ENCODE measurements around the gene CD58. TPM values are rescaled to one million over a fixed set of nuclear protein-coding genes. Genes with fewer than 3 reads are reported as not detected.

The CD58 gene
- total RNA-seq, 1 donor from 2014 or later = 31.0 TPM

DNA sequence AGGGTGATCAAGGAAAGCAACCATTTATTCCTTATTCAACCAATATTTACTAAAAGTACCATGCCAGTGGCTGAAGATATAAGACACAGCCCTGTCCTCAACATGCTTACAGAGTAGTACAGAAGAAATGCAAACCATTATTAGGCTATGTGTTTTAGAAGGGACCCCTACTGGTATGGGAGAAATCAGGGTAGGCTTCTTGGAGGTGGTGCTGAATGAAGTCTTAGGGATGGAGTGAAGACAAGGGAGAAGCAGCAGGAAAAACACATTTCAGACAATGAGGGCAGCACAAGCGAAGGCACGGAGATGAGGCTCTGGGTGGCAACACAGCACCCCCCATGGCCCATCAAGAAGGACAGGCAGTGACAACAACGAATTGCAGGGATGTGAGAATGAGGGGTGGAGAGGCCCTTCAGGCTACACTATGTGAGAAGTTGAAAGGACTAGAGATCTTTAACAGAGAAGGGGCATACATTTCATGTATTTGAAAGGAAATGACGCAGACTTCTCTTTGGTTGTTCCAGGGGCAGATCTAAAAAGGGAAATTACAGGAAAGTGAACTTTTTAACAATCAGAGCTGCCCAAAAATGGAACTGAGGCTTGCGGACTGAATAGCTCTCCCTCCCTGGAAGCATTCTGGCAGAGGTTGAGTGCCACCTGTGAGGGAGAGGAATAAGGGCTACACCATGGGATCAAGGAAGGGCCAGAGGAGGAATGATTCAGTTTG is 16.8 kb upstream of the CD58 start:
- H3K4me1 Mint-ChIP-seq = peaks cover 9% of the 10 kb centered on the region
- no peaks in the 10 kb centered on the region for H3K9me3 Mint-ChIP-seq
- no peak overlapping the region for H3K27ac Mint-ChIP-seq
- no peaks in the 10 kb centered on the region for H3K27me3 Mint-ChIP-seq
- intact Hi-C loops (cut with micrococcal nuclease) = no loop called here
- DNase-seq = no peak
- H3K4me3 Mint-ChIP-seq = no peak overlapping the region
- H3K36me3 Mint-ChIP-seq (ENCODE audit: low read depth) = no peaks in the 10 kb centered on the region

DNA sequence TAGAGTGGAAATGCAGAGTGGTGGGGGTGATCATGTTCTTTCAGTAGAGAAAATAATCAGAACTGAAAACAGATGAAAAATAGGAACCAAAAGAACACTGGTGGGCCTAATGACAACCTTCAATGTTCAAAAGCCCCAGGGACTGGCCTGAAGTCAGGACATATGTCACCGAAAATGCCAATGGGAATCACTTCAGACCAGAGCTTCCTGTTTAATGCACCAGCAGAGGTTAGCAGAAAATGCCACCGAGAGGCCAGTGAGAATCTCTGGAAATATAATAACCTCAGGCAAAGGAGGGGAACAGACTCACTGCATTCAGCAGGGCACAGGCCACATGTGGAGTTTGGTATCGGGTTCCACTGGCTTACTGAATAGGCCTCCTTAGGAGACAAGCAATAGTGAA is 15.9 kb upstream of the CD58 start:
- H3K4me3 Mint-ChIP-seq = no peak overlapping the region
- no peaks in the 10 kb centered on the region for H3K9me3 Mint-ChIP-seq
- intact Hi-C loops (cut with micrococcal nuclease) = no loop called here
- H3K27ac Mint-ChIP-seq = no peak overlapping the region
- peaks cover 9% of the 10 kb centered on the region for H3K4me1 Mint-ChIP-seq
- no peaks in the 10 kb centered on the region for H3K27me3 Mint-ChIP-seq
- DNase-seq = no peak
- no peaks in the 10 kb centered on the region for H3K36me3 Mint-ChIP-seq (ENCODE audit: low read depth)

DNA sequence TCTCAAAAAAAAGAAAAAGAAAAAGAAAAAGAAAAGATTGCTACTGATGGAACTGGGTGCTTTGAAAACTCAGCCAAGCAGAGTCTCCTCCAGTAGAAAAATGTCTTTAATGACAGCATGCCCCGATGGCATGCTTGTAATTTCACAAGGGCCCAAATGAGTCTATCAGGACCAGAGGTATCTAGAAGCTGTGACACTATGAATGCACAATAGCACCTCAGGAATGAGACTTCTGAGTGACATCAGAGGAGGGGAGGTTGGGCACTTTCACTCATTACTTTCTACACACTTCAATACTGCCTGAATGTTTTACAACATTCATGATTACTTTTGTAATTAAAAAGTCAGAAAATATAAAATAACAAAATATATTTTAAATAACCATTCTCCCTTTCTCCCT is 15.1 kb upstream of the CD58 start:
- no peak for DNase-seq
- H3K4me3 Mint-ChIP-seq = no peak overlapping the region
- intact Hi-C loops (cut with micrococcal nuclease) = no loop called here

DNA sequence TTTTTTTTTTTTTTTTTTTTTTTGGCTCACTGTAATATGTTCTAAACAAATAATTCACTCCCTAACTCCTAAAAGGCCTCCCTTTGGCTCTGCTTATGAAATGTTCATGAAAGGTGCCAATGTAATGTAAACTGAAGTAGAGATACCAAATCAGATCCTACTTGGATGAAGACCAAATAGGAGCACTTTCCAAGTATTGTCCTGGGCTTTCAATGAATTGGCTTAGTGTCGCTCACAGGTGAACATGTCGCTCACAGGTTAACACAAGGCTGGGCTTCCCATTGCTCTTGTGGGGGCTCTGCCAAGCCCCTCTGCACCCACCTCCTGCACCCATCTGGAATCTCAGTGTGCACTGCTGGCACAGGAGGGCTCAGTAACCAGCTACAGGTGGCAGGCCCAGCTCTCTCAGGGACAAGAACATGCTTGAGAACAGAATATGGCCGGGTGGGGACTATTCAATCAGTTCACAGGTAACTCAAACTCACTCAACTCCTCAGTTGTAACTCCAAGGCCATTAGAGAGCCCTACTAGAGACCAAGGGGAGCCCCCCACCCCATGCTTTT is 10.6 kb upstream of the CD58 start:
- Mint-ChIP-seq H3K27me3 (peaks cover 8% of the 10 kb centered on the region), H3K4me1 (no peaks in the 10 kb centered on the region), H3K27ac (no peak overlapping the region), H3K4me3 (no peak overlapping the region), H3K9me3 (no peaks in the 10 kb centered on the region), H3K36me3 (ENCODE audit: low read depth) (no peaks in the 10 kb centered on the region)
- intact Hi-C loops (cut with micrococcal nuclease) = no loop called here
- DNase-seq = no peak

More for the DNA sequence above, 15.1 kb upstream of the CD58 start:
- H3K4me1 Mint-ChIP-seq = peaks cover 9% of the 10 kb centered on the region
- no peak overlapping the region for H3K27ac Mint-ChIP-seq
- H3K27me3 Mint-ChIP-seq = no peaks in the 10 kb centered on the region
- no peaks in the 10 kb centered on the region for H3K36me3 Mint-ChIP-seq (ENCODE audit: low read depth)
- H3K9me3 Mint-ChIP-seq = no peaks in the 10 kb centered on the region

DNA sequence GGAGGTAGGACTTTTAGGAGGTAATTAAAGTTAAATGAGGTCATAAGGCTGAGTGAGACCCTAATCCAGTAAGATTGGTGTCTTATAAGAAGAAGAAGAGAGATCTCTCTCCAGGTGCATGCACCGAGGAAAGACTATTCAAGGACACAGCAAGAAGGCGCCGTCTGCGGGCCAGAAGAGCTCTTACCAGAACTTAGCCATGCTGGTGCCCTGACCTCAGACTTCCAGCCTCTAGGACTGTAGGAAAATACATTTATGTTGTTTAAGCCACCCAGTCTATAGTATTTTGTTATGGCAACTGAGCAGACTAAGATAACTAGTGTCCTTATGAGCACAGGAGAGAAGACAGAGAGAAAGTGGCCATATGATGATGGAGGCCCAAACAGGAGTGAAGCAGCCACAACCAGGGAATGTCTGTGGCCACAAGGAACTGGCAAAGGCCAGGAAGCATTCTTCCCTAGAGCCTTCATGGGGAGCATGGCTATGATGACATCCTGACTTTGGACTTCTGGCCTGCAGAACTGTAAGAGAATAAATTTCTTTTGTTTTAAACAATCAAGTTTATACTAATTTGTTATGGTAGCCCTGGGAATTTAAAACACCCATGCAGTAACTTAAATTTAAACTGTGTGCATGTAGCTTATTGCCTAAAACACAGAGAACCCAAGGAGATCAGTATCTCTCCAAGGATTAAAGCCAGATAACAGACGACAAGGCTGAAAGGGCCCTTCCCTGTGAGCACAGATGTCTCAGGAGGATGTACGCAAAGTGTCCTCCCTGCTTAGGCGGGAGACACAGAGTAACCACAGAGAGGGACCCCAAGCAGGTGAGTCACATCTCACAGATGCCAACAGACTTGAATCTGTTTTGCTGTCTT is 9.9 kb upstream of the CD58 start:
- no peaks in the 10 kb centered on the region for H3K9me3 Mint-ChIP-seq
- H3K4me1 Mint-ChIP-seq = peaks cover 2% of the 10 kb centered on the region
- DNase-seq = no peak
- H3K4me3 Mint-ChIP-seq = no peak overlapping the region
- H3K36me3 Mint-ChIP-seq (ENCODE audit: low read depth) = no peaks in the 10 kb centered on the region
- no peak overlapping the region for H3K27ac Mint-ChIP-seq
- H3K27me3 Mint-ChIP-seq = peaks cover 8% of the 10 kb centered on the region
- intact Hi-C loops (cut with micrococcal nuclease) = no loop called here

DNA sequence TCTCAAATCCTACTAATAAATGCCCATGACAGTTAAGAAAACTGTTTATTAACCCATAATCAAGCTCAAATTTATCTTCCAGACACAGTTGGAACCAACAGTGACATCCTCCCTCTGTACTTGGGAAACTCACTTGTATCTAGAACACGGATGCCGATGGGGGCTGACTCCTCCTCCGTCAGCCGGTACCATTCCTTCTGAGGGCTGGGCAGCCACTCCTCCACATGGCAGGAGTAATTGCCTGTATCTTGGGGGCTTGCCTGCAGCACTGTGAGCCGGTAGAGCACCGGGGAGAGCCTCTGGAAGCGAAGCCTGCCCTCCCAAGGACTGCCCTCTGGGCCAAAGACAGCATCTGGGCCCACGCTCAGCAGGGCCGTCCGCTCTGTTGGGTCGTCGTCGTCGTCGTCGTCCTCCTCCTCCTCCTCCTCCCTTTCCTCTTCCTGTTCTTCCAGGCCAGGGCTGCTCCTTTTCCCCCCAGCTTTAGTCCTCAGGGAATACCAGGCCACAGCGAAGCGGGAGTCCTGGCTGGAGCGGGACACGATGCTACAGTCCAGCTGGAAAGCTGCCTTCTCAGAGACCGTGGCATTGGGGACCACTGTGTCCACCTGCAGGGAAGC is 8.5 kb upstream of the CD58 start:
- no peak for DNase-seq
- H3K27ac Mint-ChIP-seq = no peak overlapping the region
- intact Hi-C loops (cut with micrococcal nuclease) = loop anchor here (10.0 kb wide), 1 partner anchor 785 kb away; the partner anchor contains the start of gene MAN1A2
- H3K36me3 Mint-ChIP-seq (ENCODE audit: low read depth) = no peaks in the 10 kb centered on the region
- H3K27me3 Mint-ChIP-seq = peaks cover 8% of the 10 kb centered on the region
- H3K4me3 Mint-ChIP-seq = no peak overlapping the region
- H3K9me3 Mint-ChIP-seq = no peaks in the 10 kb centered on the region
- H3K4me1 Mint-ChIP-seq = peaks cover 10% of the 10 kb centered on the region

DNA sequence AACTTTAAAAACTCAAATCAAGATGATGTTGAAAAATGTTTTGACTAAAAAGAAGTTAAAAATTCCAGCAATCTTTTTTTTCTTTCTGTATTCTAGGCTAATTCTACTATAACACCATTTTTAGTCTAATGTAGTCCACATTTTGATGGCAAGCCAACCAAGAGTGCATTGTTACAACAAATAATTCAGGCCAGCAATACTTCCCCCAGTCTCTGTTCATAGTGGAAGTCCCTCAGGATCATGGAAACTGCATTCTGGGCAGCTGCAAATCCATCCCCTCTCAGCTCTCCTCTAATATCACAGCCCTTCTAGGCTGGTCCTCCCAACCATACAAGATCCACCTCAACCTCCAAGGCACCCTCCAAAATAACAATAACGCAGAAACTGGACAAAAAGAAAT is 7.8 kb upstream of the CD58 start:
- intact Hi-C loops (cut with micrococcal nuclease) = loop anchor here (10.0 kb wide), 1 partner anchor 786 kb away; the partner anchor contains the start of gene MAN1A2

DNA sequence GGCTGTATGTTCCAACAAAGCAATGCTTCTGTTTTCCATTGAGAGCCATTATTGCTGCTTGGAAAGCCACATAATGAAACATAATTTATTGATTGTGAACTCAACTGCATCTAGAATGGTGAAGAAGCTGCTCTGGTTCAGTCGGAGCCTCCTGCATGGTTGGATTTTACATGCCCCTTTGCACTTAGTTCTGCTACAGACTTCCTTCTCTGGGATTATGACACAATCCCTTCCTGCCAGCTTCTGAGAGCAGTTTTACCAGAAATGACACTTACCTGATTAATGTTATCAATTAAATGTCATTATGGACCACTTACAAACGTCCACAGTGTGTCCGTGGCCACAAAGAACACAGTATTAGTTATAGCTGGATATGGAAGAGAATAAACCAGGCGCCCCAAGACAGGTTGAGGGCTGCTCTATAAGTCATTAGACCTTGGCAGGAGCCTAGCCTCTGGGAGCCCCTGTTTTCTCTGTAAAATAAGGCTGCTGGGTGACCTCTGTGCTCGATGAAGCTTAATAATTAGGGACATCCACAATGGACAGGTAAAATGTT is 7.0 kb upstream of the CD58 start:
- H3K27ac Mint-ChIP-seq = no peak overlapping the region
- H3K4me3 Mint-ChIP-seq = no peak overlapping the region
- intact Hi-C loops (cut with micrococcal nuclease) = loop anchor here (10.0 kb wide), 1 partner anchor 787 kb away; the partner anchor contains the start of gene MAN1A2

More for the DNA sequence above, 7.8 kb upstream of the CD58 start:
- Mint-ChIP-seq H3K27me3 (peaks cover 8% of the 10 kb centered on the region), H3K27ac (no peak overlapping the region), H3K9me3 (no peaks in the 10 kb centered on the region), H3K4me1 (peaks cover 14% of the 10 kb centered on the region), H3K4me3 (no peak overlapping the region), H3K36me3 (ENCODE audit: low read depth) (no peaks in the 10 kb centered on the region)
- DNase-seq = no peak

DNA sequence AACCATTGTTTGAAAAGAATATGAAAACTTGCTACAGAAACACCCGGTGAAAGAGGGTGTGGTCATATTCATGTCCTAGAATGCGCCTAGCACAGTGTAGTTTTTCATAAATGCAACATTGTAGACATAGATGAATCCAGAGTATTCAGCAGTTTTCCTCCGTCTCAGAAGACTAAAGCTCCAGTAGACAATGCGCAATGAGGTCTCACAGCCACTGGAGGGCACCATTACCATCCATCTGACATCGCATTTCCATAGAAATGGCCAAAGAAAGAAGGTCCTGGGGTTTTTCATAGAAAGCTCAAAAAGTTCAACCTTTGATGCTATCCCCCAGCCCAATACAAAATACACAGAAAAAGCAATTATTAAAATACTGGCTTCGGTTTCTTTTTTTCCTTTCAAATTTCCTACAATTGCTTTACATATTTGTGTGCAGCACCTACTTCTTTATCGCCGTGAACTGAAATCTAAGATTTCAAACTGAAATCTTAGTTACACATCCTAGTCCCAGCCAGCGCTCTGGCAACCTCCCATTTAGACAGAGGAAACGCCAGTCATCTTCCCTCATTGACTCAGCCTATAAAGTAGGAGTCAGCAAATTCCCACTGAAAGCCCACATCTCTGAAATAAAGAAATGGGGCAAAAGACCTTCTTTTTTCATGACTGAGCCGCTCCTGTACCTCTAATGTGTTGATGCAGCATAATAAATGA is 3.9 kb upstream of the CD58 start:
- peaks cover 32% of the 10 kb centered on the region for H3K4me1 Mint-ChIP-seq
- H3K27ac Mint-ChIP-seq = no peak overlapping the region
- H3K27me3 Mint-ChIP-seq = peaks cover 8% of the 10 kb centered on the region
- intact Hi-C loops (cut with micrococcal nuclease) = loop anchor here (1.0 to 10.0 kb wide), 11 partner anchors 22 to 790 kb away; partner anchors contain the start of genes CD101 and MAN1A2
- H3K9me3 Mint-ChIP-seq = no peaks in the 10 kb centered on the region
- no peak overlapping the region for H3K4me3 Mint-ChIP-seq
- peak; percentile 89 for DNase-seq
- H3K36me3 Mint-ChIP-seq (ENCODE audit: low read depth) = peaks cover 5% of the 10 kb centered on the region

More for the DNA sequence above, 7.0 kb upstream of the CD58 start:
- Mint-ChIP-seq H3K36me3 (ENCODE audit: low read depth) (no peaks in the 10 kb centered on the region), H3K4me1 (peaks cover 16% of the 10 kb centered on the region), H3K27me3 (peaks cover 8% of the 10 kb centered on the region), H3K9me3 (no peaks in the 10 kb centered on the region)
- no peak for DNase-seq

DNA sequence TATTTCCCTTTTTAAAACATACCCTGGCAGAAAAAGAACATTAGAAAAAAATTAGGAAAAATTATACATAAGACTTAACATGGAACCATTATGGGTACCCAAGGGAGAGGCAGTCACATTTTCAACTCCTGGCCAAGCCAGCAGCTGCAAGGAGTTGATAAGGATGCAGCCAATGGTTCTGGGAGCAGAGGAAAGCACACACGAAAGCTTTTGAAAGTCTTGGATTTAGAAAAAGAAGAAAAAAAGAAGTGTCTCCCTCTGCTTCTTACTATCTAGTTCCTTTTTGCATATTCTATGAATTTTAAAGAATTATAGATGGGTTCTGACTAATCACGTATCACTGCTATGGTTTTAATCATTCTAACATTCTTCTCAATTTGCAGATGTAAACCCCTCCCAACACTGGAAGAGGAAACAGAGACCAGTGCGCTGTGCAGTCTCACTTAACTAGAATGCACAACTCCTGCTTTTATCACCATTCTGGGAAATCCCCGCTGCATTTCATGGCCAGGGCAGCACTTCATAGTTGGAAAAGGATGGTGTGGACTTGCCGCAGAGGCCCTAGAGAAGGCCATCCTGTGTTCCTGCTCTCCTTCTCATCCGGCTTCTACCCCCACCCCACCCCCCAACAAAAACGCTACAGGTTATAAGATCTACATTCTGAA is 2.7 kb upstream of the CD58 start:
- H3K4me3 Mint-ChIP-seq = no peak overlapping the region
- intact Hi-C loops (cut with micrococcal nuclease) = loop anchor here (1.0 to 10.0 kb wide), 11 partner anchors 23 to 791 kb away; partner anchors contain the start of genes CD101 and MAN1A2
- H3K36me3 Mint-ChIP-seq (ENCODE audit: low read depth) = peaks cover 13% of the 10 kb centered on the region
- no peak overlapping the region for H3K27ac Mint-ChIP-seq
- no peak for DNase-seq
- peaks cover 44% of the 10 kb centered on the region for H3K4me1 Mint-ChIP-seq
- no peaks in the 10 kb centered on the region for H3K9me3 Mint-ChIP-seq
- H3K27me3 Mint-ChIP-seq = peaks cover 5% of the 10 kb centered on the region

DNA sequence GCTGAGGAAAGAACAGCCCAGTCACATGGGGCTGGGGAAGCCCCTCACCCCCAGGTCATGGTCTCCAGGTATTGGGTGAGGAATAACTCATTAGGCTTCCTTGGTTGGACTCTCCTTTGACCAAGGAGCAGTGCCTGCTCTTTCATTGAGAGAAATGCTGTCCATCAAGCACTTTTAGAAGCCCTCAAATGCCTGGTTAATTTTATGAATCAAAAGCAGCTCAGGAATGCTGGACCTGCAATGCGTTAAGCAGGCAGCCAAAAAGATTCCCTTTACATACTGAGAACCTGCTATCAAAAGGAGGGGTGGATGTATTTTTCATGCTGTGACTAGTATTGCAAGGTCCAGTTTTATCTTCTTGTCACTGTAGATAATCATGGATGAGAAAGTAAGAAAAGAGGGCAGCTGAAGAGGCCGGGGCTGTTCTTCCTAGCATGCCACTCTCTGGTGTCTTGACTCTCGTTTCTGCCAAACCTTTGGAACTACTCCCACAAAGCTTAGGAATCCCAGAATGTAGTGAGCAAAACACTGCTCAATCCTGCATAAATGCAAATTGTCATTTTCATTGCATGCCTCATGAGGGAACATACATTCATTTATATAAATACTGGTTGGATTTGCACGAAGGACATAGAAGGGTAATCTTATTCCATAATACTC is 2.1 kb upstream of the CD58 start:
- H3K4me1 Mint-ChIP-seq = peaks cover 51% of the 10 kb centered on the region
- intact Hi-C loops (cut with micrococcal nuclease) = loop anchor here (5.0 to 10.0 kb wide), 8 partner anchors 99 to 792 kb away; partner anchors contain the start of genes CD101 and MAN1A2
- H3K4me3 Mint-ChIP-seq = no peak overlapping the region
- peaks cover 19% of the 10 kb centered on the region for H3K36me3 Mint-ChIP-seq (ENCODE audit: low read depth)
- no peaks in the 10 kb centered on the region for H3K9me3 Mint-ChIP-seq
- no peak for DNase-seq
- peaks cover 5% of the 10 kb centered on the region for H3K27me3 Mint-ChIP-seq
- no peak overlapping the region for H3K27ac Mint-ChIP-seq

DNA sequence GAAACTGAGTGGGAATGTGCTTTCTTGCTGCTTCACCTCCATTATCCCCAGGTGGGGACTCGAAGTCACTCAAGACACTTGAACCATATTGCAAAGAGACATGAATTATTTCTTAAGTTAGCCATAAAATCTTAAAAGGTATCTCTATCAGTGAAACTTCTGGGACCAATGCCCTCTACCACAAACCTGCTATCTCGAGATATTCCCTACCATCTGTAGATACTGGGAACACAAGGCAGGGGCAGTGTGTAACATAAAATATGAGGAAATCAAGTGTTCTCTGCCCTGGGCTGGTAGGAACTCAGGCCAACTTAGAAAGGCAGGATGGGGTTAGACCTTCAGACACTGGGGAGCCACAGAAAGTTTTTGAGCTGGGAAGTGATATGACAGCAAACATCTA is 1.3 kb upstream of the CD58 start:
- DNase-seq = no peak
- Mint-ChIP-seq H3K4me3 (peak overlapping the region; percentile 95), H3K36me3 (ENCODE audit: low read depth) (peaks cover 22% of the 10 kb centered on the region), H3K27ac (peak overlapping the region; percentile 88), H3K4me1 (peaks cover 54% of the 10 kb centered on the region), H3K9me3 (no peaks in the 10 kb centered on the region), H3K27me3 (peaks cover 3% of the 10 kb centered on the region)
- intact Hi-C loops (cut with micrococcal nuclease) = loop anchor here (5.0 to 10.0 kb wide), 8 partner anchors 100 to 793 kb away; partner anchors contain the start of genes CD101 and MAN1A2
